ENCODE measurements around the gene IMMP2L.

GRCh38 chr7:111255576-111255975, 306.7 kb downstream of the IMMP2L start:
- TF ChIP-seq ARNT (IDR thresholded peaks at IDR 0.05): no peak
- TF ChIP-seq SUZ12 (IDR thresholded peaks at IDR 0.05): no peak
- no peak for TF ChIP-seq FOXK2 (IDR thresholded peaks at IDR 0.05)
- no peak for TF ChIP-seq TARDBP (IDR thresholded peaks at IDR 0.05)
- no peak for TF ChIP-seq SP1 (IDR thresholded peaks at IDR 0.05)
- TF ChIP-seq HDGF (IDR thresholded peaks at IDR 0.05; ENCODE audit: borderline replicate concordance): no peak
- no peak for TF ChIP-seq FOXM1 (IDR thresholded peaks at IDR 0.05; ENCODE audit: borderline replicate concordance)
- TF ChIP-seq NFRKB (IDR thresholded peaks at IDR 0.05): no peak
